Aorta (tissue), 5 donors: ENCODE results near the gene VAT1L. TPM values are rescaled to one million over a fixed set of nuclear protein-coding genes. Genes with fewer than 3 reads are reported as not detected.

Source experiments
- ATAC-seq: fragments of 200-7000 bp; cut with Tn5 transposase; one replicate; pipeline ENCODE4 v1.9.1; 2022; ENCODE audit warnings: moderate library complexity; ENCODE audit not compliant: low FRiP score
- DNase-seq, 2 donors: peaks; one replicate each; pipeline ENCODE4 v3.0.0-alpha.2; 2020
- H3K27ac ChIP-seq, 2 donors: one replicate each; pipeline ENCODE4 v1.5.1; 2013; ENCODE audit warnings: low read length in 2 of 2, mild to moderate bottlenecking in 2 of 2, moderate library complexity in 2 of 2, control low read depth in 1 of 2, inconsistent platforms in 1 of 2, low read depth in 1 of 2
- H3K27me3 ChIP-seq, 2 donors: one replicate each; pipeline ENCODE4 v1.6.1; 2013; ENCODE audit warnings: control low read depth in 1 of 2, low read length in 1 of 2, mild to moderate bottlenecking in 1 of 2, moderate library complexity in 1 of 2; ENCODE audit not compliant: insufficient read depth in 2 of 2, control insufficient read depth in 1 of 2
- H3K36me3 ChIP-seq, 2 donors: one replicate each; pipeline ENCODE4 v1.6.1; 2013; ENCODE audit warnings: control low read depth in 1 of 2, low read length in 1 of 2, mild to moderate bottlenecking in 1 of 2; ENCODE audit not compliant: insufficient read depth in 2 of 2, control insufficient read depth in 1 of 2
- H3K4me1 ChIP-seq, 2 donors: one replicate each; pipeline ENCODE4 v1.6.1; 2013; ENCODE audit warnings: low read length in 2 of 2, control low read depth in 1 of 2, mild to moderate bottlenecking in 1 of 2, moderate library complexity in 1 of 2; ENCODE audit not compliant: insufficient read depth in 2 of 2, control insufficient read depth in 1 of 2
- H3K4me3 ChIP-seq, 2 donors: one replicate each; pipeline ENCODE4 v1.5.1; 2013; ENCODE audit warnings: low read length in 2 of 2, control low read depth in 1 of 2, mild to moderate bottlenecking in 1 of 2
- H3K9me3 ChIP-seq: one replicate; pipeline ENCODE4 v1.6.1; 2013; ENCODE audit warnings: mild to moderate bottlenecking, low read length; ENCODE audit not compliant: control insufficient read depth
- whole genome bisulfite sequencing, 2 donors: extraction: QIAGEN DNeasy Blood & Tissue Kit; methylation state at CpG; one replicate each; pipeline ENCODE4 v1.1.7; 2013; 5-methylcytosine and 5-hydroxymethylcytosine counted together
- intact Hi-C, 2 donors: fragments of 100-400 bp; cut with DNase I; formaldehyde crosslinking; loops; one replicate each; pipeline versions ENCODE4 v1.14.2 to v1.15.0; 2022
- polyA plus RNA-seq, 2 donors: library from polyadenylated mRNA; stranded (reverse); fragments of 200-250 nt; gene quantifications; one replicate each; pipeline ENCODE4 v1.2.3, GENCODE V29; 2013
- total RNA-seq, 2 donors: library from RNA; stranded (reverse); fragmentation: NEBNext Ultra II Directional; extraction: Animal tissue kit (Norgen Biotek cat#: 25700); gene quantifications; one replicate each; pipeline ENCODE4 v1.2.1, GENCODE V29; 2021
- donor health status: healthy with polysubstance abuse.
- donor health status: Bipolar disorder and iron deficiency.
- donor health status: DM: no; HTN: no; CAD: no.
- donor health status: DM: no; HTN: no; CAD: no.
- donor health status: DM: yes; HTN: yes; CAD: no.

VAT1L gene
- total and polyA plus RNA-seq, 4 donors, result 9.3 to 28.4 (median 17.6) TPM

DNA sequence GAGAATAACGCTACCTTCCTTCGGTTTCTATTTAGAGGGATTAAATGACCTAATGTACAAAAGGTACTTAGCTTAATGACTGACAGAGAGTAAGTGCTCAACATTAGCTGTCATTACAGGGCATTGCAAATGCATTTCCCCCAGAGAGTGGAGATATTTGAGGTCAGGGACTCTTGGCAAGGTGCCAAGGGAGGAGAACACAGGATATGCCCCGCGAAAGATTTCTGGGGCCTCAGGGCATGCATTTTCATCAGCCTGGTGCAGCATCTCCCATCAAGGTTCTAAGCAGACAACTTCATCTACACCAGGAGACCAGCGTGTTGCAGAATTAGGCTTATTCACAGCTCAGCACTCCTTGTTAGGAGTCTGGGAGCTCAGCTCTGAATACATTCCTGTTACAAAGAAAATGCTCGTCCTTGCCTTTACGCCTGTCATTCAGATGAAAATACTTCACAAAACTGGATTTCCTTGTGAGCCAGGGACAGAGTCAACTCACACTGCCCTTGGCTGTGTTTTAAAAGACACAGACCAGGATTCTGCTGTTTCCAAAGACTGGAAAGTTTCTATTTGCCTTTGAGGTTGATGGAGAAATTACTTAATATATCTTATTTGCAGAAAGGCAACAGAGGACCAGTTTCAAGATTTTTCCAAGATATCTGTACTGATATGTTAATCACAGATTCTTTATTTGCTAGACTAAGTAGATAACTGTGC, 108.2 kb downstream of the VAT1L start:
- peaks cover 4 to 7% of the 10 kb centered on the region in 2 donors for H3K4me1 ChIP-seq
- no peaks in the 10 kb centered on the region for H3K27me3 ChIP-seq
- H3K36me3 ChIP-seq, result no peaks in the 10 kb centered on the region
- no peaks in the 10 kb centered on the region for H3K9me3 ChIP-seq
- 17 to 22% methylated on average over 7 of the region's 7 CpGs for WGBS, 2 donors
- ATAC-seq (peak; percentile 16), DNase-seq (no peak)
- intact Hi-C loops, result no loop called here
- peak overlapping the region in 1 of 2 donors; percentile 54 for H3K27ac ChIP-seq
- no peak overlapping the region for H3K4me3 ChIP-seq

DNA sequence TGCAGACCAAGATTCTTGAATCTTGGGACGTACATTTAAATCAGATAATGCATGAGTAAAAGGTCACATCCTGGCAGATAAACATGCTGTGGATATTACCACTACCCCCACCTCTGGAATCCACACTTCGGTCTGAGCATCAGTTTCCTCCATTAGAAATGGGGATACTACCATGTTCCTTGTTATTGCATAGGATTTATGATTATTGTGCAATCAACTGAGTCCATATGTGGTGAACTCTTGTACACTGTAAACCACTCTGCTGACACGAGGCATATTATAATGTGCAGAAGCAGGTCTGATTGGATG, 108.7 kb downstream of the VAT1L start:
- Histone ChIP-seq H3K27ac (no peak overlapping the region), H3K36me3 (no peaks in the 10 kb centered on the region), H3K4me1 (peaks cover 4 to 7% of the 10 kb centered on the region in 2 donors), H3K9me3 (no peaks in the 10 kb centered on the region), H3K4me3 (no peak overlapping the region), H3K27me3 (no peaks in the 10 kb centered on the region)
- WGBS, 2 donors, result 34 to 38% methylated on average over 3 of the region's 3 CpGs
- DNase-seq, result no peak
- intact Hi-C loops, result no loop called here
- no peak for ATAC-seq

DNA sequence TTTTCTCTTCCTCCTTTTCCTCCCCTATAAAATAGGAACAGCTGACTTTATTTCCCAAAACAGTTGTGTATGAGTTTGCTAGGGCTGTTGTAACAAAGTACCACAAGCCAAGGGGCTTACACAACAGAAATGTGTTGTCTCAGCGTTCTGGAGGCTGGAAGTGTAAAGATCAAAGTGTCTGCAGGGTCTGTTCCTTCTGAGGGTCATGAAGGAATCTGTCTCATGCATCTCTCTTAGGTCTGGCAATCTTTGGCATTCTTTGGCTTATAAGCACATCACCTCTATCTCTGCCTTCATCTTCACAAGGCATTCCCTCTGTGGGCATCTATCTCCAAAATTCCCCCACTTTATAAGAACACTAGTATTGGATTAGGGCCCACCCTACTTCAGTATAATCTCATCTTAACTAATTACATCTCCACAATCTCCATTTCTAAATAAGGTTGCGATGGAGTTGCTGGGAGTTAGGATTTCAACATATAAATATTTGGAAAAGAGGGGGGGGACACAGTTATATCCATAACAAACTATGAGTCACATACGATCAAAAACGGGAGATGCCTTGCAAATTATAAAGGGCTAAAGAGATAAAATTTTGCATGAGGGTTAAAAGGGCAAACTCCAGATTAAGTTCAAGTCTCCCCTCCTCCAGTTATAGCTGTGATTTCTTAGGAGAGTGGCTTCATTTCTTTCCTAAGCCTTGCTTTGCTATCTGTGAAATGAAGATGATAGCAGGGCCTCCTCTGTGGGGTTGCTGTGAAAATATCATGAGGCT, 109.7 kb downstream of the VAT1L start:
- Histone ChIP-seq H3K4me1 (peaks cover 4 to 7% of the 10 kb centered on the region in 2 donors), H3K4me3 (no peak overlapping the region), H3K27me3 (no peaks in the 10 kb centered on the region), H3K36me3 (no peaks in the 10 kb centered on the region), H3K27ac (peak overlapping the region in 1 of 2 donors; percentile 30), H3K9me3 (no peaks in the 10 kb centered on the region)
- ATAC-seq (no peak), DNase-seq (no peak)
- 64 to 65% methylated on average over 4 of the region's 4 CpGs for whole genome bisulfite sequencing, 2 donors
- intact Hi-C loops, result no loop called here

DNA sequence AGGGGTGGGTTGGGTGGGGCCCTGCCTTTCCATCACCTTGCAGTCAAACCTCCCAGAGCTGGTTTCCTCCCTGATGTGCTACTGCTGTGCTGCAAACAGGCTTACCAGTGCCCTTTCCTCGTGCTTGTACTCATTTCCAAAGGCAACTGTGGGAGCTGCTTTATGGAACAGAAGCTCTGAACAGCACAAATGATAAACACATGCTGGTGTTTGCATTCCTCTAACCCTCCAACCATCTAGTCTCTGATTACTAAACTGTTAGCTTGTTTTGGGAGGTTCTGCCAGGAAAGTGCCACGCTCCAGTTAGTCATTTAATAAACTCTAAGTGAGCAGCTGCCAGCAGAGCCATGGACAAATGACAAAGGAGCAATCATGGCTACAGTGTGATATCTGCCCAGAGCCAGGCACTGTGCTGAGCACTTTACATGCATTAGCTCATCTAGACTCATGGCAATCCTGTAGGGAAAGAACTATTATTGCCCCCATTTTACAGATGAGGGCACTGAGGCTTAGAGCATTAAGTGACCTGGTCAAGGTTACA, 110.4 kb downstream of the VAT1L start:
- Histone ChIP-seq H3K36me3 (no peaks in the 10 kb centered on the region), H3K27ac (no peak overlapping the region), H3K4me1 (peaks cover 4 to 7% of the 10 kb centered on the region in 2 donors), H3K9me3 (no peaks in the 10 kb centered on the region), H3K27me3 (no peaks in the 10 kb centered on the region), H3K4me3 (no peak overlapping the region)
- DNase-seq (no peak), ATAC-seq (no peak)
- 11 to 12% methylated on average over 2 of the region's 2 CpGs for WGBS, 2 donors
- intact Hi-C loops, result no loop called here

DNA sequence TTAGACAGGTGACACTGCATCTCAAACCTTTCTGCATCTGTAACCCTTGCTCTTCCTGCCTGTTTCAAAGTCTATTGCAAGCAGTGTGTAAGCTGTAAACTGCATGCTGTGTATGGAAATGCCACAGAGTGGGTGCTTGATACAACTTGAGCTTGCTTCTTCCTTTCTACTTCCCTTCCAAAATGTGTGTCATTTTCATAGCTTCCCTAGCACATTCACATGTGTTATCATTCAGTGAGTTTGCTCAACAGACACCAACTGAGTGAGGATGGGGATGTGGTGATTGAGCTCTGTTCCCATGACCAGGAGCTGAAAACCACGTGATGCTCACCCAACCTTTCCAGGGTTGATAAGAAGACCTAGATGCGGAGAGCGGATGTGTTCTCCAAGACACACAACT, 111.1 kb downstream of the VAT1L start:
- intact Hi-C loops, result no loop called here
- Histone ChIP-seq H3K36me3 (no peaks in the 10 kb centered on the region), H3K9me3 (no peaks in the 10 kb centered on the region), H3K27me3 (no peaks in the 10 kb centered on the region), H3K4me3 (no peak overlapping the region), H3K4me1 (peaks cover 4 to 7% of the 10 kb centered on the region in 2 donors), H3K27ac (no peak overlapping the region)
- 89 to 90% methylated on average over 3 of the region's 3 CpGs for WGBS, 2 donors
- ATAC-seq (no peak), DNase-seq (no peak)

DNA sequence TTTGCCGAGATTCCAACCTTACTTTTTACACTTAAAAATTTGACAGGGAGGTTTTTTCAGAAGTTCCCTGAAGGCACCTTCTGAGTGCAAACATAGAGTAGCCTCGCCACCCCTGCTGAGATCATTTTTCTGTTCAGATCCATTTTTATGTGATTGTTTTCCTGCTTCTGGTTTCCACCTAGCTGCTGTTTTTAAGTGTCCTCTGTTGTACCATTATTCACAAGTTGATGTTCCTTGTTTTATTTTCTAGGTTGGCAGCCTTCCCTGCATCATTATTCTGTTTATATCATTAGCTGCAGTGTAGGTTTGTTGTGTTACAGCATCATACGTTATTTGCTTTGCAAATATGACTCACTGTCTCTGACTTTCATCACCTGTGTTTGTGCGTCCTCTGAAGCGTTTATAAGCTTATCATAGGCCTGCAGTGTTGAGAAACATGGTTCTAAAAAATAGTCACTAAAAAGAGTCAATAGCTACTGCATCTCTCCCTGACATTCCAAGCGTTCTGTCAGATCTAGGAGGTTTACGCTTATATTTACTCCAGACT, 117.1 kb downstream of the VAT1L start:
- Histone ChIP-seq H3K4me3 (no peak overlapping the region), H3K9me3 (no peaks in the 10 kb centered on the region), H3K27me3 (no peaks in the 10 kb centered on the region), H3K27ac (no peak overlapping the region), H3K4me1 (no peaks in the 10 kb centered on the region), H3K36me3 (no peaks in the 10 kb centered on the region)
- DNase-seq (no peak), ATAC-seq (no peak)
- intact Hi-C loops, result no loop called here
- 79 to 84% methylated on average over 7 of the region's 7 CpGs for WGBS, 2 donors

DNA sequence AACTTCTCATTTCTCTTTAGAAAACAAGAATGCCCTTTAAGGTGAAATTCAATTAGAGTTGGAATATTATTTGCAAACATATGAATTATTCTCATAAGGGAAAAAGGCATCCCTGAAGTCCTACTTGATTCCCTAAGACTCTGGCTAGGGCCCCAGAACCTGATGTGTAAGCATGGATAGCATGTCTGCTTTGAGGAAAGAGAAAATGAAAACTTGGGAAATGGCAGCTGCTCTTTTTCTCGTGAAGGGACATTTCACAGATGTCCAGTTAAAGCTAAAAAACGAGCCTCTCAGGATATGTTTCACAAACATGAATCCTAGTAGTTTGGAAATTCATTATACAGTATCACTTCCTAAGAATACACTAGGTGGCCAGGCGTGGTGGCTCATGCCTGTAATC, 121.7 kb downstream of the VAT1L start:
- no peak overlapping the region for H3K4me3 ChIP-seq
- DNase-seq (no peak), ATAC-seq (no peak)
- 73 to 78% methylated on average over 3 of the region's 3 CpGs for WGBS, 2 donors
- H3K27ac ChIP-seq, result no peak overlapping the region
- H3K4me1 ChIP-seq, result no peaks in the 10 kb centered on the region
- no peaks in the 10 kb centered on the region for H3K36me3 ChIP-seq
- no peaks in the 10 kb centered on the region for H3K9me3 ChIP-seq
- intact Hi-C loops, result no loop called here
- no peaks in the 10 kb centered on the region for H3K27me3 ChIP-seq

DNA sequence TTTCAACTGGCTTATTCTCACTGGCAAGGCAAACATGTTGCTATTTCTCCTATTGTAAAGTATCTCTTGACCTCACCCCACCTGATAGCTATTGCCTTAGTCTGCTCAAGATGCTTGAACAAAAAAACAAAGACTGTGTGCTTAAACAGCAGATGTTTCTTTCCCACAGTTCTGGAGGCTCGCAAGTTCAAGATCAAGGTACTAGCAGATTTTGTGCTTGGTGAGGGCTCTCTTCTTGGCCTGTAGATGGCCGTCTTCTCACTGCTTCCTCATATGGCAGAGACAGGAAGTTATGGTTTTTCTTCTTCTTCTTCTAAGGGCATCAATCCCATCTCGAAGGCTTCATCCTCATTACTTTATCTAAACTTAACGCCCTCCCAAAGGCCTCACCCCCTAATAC, 124.3 kb downstream of the VAT1L start:
- H3K27ac ChIP-seq, result no peak overlapping the region
- H3K4me1 ChIP-seq, result no peaks in the 10 kb centered on the region
- H3K4me3 ChIP-seq, result no peak overlapping the region
- intact Hi-C loops, result no loop called here
- H3K9me3 ChIP-seq, result no peaks in the 10 kb centered on the region
- no peaks in the 10 kb centered on the region for H3K27me3 ChIP-seq
- 93 to 94% methylated on average over 4 of the region's 4 CpGs for WGBS, 2 donors
- ATAC-seq (no peak), DNase-seq (no peak)
- no peaks in the 10 kb centered on the region for H3K36me3 ChIP-seq
